Suprapubic skin (tissue), 3 donors: ENCODE data around the gene UGCG.

Source experiments
- EP300 ChIP-seq: sonication (generic); formaldehyde crosslinking; IDR thresholded peaks from one replicate; pipeline ENCODE4 v1.6.1; 2017; ENCODE audit warnings: antibody characterized with exemption
- POLR2A ChIP-seq, 2 donors: fragments of 450-650 bp; IDR thresholded peaks; one replicate each; pipeline ENCODE4 v1.6.1; 2017; ENCODE audit warnings: antibody characterized with exemption in 2 of 2, mild to moderate bottlenecking in 2 of 2, moderate library complexity in 2 of 2
- TF ChIP-seq, protein P1 (sequence below), 2 donors: fragments of 200-600 bp in 1 of 2; fragments of 450-650 bp in 1 of 2; sonication (generic) in 1 of 2; IDR thresholded peaks; one replicate each; pipeline ENCODE4 v1.5.1; 2016 to 2019; ENCODE audit warnings: antibody characterized with exemption in 2 of 2, mild to moderate bottlenecking in 1 of 2, moderate library complexity in 1 of 2

DNA sequence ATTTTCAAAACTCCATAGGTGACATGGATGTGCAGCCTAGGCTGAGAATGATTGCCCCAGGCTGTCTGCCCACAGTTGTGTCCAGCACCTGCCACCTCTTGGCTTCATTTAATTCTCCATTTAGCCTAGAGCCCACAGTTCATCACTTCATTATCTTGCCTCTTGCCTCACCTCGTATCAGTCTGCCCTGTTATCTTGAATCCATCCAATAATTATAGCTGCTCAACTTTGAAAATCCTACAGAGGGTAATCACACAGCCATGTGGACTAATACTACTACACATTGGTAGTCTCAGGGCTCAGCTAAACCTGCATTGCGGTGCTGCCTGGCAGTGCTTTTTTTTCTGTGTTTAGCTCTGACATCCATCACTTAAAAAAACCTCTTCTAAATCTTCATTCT is 7.4 kb downstream of the UGCG start:
- no peak for TF ChIP-seq EP300
- TF ChIP-seq, protein P1, sequence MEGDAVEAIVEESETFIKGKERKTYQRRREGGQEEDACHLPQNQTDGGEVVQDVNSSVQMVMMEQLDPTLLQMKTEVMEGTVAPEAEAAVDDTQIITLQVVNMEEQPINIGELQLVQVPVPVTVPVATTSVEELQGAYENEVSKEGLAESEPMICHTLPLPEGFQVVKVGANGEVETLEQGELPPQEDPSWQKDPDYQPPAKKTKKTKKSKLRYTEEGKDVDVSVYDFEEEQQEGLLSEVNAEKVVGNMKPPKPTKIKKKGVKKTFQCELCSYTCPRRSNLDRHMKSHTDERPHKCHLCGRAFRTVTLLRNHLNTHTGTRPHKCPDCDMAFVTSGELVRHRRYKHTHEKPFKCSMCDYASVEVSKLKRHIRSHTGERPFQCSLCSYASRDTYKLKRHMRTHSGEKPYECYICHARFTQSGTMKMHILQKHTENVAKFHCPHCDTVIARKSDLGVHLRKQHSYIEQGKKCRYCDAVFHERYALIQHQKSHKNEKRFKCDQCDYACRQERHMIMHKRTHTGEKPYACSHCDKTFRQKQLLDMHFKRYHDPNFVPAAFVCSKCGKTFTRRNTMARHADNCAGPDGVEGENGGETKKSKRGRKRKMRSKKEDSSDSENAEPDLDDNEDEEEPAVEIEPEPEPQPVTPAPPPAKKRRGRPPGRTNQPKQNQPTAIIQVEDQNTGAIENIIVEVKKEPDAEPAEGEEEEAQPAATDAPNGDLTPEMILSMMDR (IDR thresholded peaks at IDR 0.05) = no peak
- TF ChIP-seq POLR2A (IDR thresholded peaks at IDR 0.05) = no peak
